HCT116 (cell line): ENCODE results near the gene MMP10.

Experiments
- EGR1 ChIP-seq: IDR thresholded peaks from 2 replicates; pipeline ENCODE4 v1.6.1; 2012; ENCODE audit warnings: low read depth
- EZH2phosphoT487 ChIP-seq: fragments of 200-600 bp; IDR thresholded peaks from 2 replicates; pipeline ENCODE4 v1.6.1; 2018; ENCODE audit warnings: antibody characterized with exemption, borderline replicate concordance
- POLR2A ChIP-seq: IDR thresholded peaks from 2 replicates; pipeline ENCODE4 v1.7.0; 2011; ENCODE audit warnings: borderline replicate concordance; ENCODE audit not compliant: insufficient read depth, insufficient read length; ENCODE audit errors: extremely low read depth
- POLR2AphosphoS5 ChIP-seq: IDR thresholded peaks from 2 replicates; pipeline ENCODE4 v1.6.1; 2011; ENCODE audit warnings: mild to moderate bottlenecking, low read depth, low read length, moderate library complexity
- ZNF274 ChIP-seq: fragments of 200-500 bp; sonication (Bioruptor generic); IDR thresholded peaks from 2 replicates; pipeline ENCODE4 v1.6.1; 2014; ENCODE audit warnings: mild to moderate bottlenecking, low read depth, low read length, inconsistent platforms
- TF ChIP-seq, protein P1 (sequence below), 3 experiments: fragments of 200-600 bp in 1 of 3; sonication (generic) in 1 of 3; IDR thresholded peaks in 2 of 3; conservative IDR thresholded peaks in 1 of 3; 2 replicates each; pipeline ENCODE4 v1.5.1; 2012 to 2017; ENCODE audit warnings: low read depth in 2 of 3, low read length in 2 of 3, antibody characterized with exemption in 1 of 3, borderline replicate concordance in 1 of 3, control low read depth in 1 of 3, mild to moderate bottlenecking in 1 of 3, mixed read lengths in 1 of 3, mixed run types in 1 of 3, moderate library complexity in 1 of 3; ENCODE audit not compliant: insufficient read depth in 1 of 3

DNA sequence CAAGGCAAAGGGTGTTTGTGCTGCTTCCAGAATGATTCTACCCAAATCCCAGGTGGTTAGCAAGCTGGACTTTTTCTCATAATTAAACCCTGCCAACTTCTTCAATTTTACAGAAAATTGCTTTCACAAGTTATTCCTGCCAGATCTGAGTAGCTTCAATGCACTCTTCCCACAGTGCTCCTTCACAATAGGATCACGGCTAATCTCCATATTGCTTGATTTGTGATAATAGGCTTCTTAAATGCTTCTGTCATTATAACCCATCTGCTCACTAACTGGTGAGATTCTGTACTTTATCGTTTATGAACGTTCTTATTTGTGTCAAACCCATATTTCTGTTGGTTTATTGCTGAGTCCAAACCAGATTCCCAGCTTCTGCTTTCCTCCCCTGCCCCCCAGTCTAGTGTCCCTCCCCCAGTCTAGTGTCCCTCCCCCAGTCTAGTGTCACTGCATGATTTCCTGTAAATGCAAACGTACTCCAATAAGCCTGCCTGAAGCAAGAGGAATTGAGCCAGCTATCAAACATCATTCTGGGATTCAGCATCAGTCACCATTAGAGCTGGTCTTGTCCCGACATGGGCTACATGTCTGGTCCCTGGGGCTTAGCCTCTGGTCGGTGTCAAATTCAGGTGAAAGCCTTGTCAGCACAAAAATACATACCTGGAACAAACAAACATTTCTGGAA lies 49.0 kb upstream of the MMP10 start:
- no peak for TF ChIP-seq POLR2A
- TF ChIP-seq, protein P1, sequence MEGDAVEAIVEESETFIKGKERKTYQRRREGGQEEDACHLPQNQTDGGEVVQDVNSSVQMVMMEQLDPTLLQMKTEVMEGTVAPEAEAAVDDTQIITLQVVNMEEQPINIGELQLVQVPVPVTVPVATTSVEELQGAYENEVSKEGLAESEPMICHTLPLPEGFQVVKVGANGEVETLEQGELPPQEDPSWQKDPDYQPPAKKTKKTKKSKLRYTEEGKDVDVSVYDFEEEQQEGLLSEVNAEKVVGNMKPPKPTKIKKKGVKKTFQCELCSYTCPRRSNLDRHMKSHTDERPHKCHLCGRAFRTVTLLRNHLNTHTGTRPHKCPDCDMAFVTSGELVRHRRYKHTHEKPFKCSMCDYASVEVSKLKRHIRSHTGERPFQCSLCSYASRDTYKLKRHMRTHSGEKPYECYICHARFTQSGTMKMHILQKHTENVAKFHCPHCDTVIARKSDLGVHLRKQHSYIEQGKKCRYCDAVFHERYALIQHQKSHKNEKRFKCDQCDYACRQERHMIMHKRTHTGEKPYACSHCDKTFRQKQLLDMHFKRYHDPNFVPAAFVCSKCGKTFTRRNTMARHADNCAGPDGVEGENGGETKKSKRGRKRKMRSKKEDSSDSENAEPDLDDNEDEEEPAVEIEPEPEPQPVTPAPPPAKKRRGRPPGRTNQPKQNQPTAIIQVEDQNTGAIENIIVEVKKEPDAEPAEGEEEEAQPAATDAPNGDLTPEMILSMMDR (IDR thresholded peaks at IDR 0.05 in 2 of 3, conservative IDR thresholded peaks at IDR 0.05 in 1 of 3; ENCODE audit: borderline replicate concordance in 1 of 3, insufficient read depth in 1 of 3, low read depth in 2 of 3, low read length in 2 of 3) = no peak
- no peak for TF ChIP-seq POLR2AphosphoS5
- no peak for TF ChIP-seq ZNF274
- no peak for TF ChIP-seq EZH2phosphoT487
- no peak for TF ChIP-seq EGR1
